ENCODE measurements around the gene PSTK.

The PSTK gene

DNA sequence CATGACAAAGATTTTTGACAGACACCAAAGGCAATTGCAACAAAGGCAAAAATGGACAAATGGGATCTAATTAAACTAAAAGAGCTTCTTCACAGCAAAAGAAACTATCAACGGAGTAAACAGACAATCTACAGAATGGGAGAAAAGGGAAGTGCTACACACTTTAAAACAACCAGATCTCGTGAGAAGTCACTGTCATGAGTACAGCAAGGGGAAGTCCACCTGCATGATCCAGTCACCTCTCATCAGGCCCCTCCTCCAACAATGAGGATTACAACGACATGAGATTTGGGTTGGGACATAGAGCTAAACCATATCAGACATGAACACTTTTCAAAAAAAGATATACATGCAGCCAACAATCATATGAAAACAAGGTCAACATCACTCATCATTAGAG lies 11.5 kb upstream of the PSTK start:
- no peaks in the 10 kb centered on the region for H3K4me1 ChIP-seq (ENCODE audit: control insufficient read depth, insufficient read depth, low read length)

DNA sequence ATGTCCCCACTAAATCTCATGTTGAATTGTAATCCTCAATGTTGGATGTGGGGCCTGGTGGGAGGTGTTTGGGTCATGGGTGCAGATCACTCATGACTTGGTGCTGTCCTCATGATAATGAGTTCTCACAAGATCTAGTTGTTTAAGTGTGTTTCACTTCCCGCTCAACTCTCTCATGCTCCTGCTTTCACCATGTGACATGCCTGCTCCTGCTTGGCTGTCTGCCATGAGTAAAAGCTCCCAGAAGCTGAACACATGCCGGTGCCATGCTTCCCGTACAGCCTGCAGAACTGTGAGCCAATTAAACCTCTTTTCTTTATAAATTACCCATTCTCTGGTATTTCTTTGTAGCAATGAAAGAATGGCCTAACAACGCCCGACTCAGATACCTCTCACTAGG lies 6.2 kb upstream of the PSTK start:
- H3K9ac ChIP-seq (ENCODE audit: low read length) = no peak overlapping the region

More for the DNA sequence above, 11.5 kb upstream of the PSTK start:
- no peak overlapping the region for H3K4me3 ChIP-seq (ENCODE audit: low read length)
- H3K36me3 ChIP-seq (ENCODE audit: control insufficient read depth, insufficient read depth, low read length) = no peaks in the 10 kb centered on the region
- H3K27ac ChIP-seq (ENCODE audit: low read depth, low read length) = no peak overlapping the region
- H3K27me3 ChIP-seq (ENCODE audit: control insufficient read depth, insufficient read depth, low read length) = no peaks in the 10 kb centered on the region
- no peak overlapping the region for H3K9ac ChIP-seq (ENCODE audit: low read length)

DNA sequence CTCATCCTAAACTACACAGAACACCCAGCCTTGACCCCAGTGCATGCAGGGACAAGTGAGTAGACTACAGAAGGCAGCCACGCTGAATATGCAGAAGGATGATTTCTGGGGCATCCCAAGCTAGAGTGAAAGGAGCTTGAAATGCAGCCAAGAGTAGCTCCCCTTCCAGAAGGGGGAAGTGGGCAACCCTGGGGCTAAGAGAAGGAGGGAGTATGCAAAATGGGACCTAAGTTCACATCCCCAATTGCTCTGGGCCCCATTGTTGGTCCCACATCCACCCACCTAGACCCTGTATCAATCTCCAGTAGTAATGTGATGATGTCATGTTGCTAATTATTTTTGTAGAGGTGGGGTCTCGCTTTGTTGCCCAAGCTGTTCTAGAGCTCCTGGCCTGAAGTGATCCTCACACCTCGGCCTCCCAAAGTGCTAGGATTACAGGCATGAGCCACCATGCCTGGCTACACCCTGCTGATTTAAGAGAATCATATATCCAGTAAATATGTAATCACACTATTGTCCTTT lies 5.6 kb upstream of the PSTK start:
- Histone ChIP-seq H3K4me1 (ENCODE audit: control insufficient read depth, insufficient read depth, low read length) (peaks cover under 1% of the 10 kb centered on the region), H3K27ac (ENCODE audit: low read depth, low read length) (no peak overlapping the region), H3K4me3 (ENCODE audit: low read length) (no peak overlapping the region), H3K9ac (ENCODE audit: low read length) (no peak overlapping the region), H3K36me3 (ENCODE audit: control insufficient read depth, insufficient read depth, low read length) (no peaks in the 10 kb centered on the region), H3K27me3 (ENCODE audit: control insufficient read depth, insufficient read depth, low read length) (no peaks in the 10 kb centered on the region)

More for the DNA sequence above, 6.2 kb upstream of the PSTK start:
- H3K27ac ChIP-seq (ENCODE audit: low read depth, low read length) = no peak overlapping the region
- no peaks in the 10 kb centered on the region for H3K27me3 ChIP-seq (ENCODE audit: control insufficient read depth, insufficient read depth, low read length)
- H3K36me3 ChIP-seq (ENCODE audit: control insufficient read depth, insufficient read depth, low read length) = no peaks in the 10 kb centered on the region
- no peaks in the 10 kb centered on the region for H3K4me1 ChIP-seq (ENCODE audit: control insufficient read depth, insufficient read depth, low read length)
- H3K4me3 ChIP-seq (ENCODE audit: low read length) = no peak overlapping the region

DNA sequence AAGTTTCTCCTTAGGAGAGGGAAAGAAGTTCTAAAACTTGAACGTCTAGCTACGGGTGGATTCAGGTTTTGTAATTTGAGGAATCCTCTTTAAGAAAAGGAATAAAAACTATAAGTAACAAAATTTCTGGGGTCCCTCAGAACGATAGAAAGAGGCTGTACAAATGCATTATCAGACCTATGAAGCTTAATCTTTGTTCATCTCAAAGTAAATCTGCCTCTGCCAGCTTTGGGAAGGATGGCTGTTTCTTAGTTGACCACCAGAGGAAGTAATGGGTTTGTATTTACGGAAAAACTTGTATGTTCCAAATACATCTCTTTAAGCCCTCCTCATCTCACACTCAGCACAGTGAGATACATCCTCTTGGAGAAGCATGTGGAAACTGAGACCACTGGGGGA lies 864 bp downstream of the PSTK start:
- H3K27ac ChIP-seq (ENCODE audit: low read depth, low read length) = no peak overlapping the region

DNA sequence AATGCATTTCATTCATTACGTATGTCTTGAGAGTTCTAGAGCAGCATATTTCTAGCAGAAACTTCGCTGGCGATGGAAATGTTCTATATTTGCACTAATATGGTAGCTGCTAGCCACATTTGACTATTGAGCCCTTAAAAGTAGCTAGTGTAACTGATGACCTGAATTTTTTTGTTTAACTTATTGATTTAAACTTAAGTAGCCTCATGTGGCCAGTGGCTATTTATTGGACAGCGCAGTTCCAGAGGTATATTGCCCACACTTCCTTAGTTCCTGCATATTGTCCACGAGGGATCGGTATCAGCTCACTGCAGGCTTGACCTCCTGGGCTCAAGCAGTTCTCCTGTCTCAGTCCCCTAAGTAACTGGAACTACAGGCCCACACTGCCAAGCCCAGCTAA lies 3.7 kb downstream of the PSTK start:
- no peak overlapping the region for H3K9ac ChIP-seq (ENCODE audit: low read length)
- H3K36me3 ChIP-seq (ENCODE audit: control insufficient read depth, insufficient read depth, low read length) = no peaks in the 10 kb centered on the region
- peaks cover 4% of the 10 kb centered on the region for H3K4me1 ChIP-seq (ENCODE audit: control insufficient read depth, insufficient read depth, low read length)
- no peak overlapping the region for H3K27ac ChIP-seq (ENCODE audit: low read depth, low read length)
- H3K4me3 ChIP-seq (ENCODE audit: low read length) = no peak overlapping the region
- no peaks in the 10 kb centered on the region for H3K27me3 ChIP-seq (ENCODE audit: control insufficient read depth, insufficient read depth, low read length)

More for the DNA sequence above, 864 bp downstream of the PSTK start:
- Histone ChIP-seq H3K4me3 (ENCODE audit: low read length) (peak overlapping the region; percentile 77), H3K9ac (ENCODE audit: low read length) (no peak overlapping the region), H3K36me3 (ENCODE audit: control insufficient read depth, insufficient read depth, low read length) (no peaks in the 10 kb centered on the region), H3K4me1 (ENCODE audit: control insufficient read depth, insufficient read depth, low read length) (peaks cover 4% of the 10 kb centered on the region), H3K27me3 (ENCODE audit: control insufficient read depth, insufficient read depth, low read length) (no peaks in the 10 kb centered on the region)

DNA sequence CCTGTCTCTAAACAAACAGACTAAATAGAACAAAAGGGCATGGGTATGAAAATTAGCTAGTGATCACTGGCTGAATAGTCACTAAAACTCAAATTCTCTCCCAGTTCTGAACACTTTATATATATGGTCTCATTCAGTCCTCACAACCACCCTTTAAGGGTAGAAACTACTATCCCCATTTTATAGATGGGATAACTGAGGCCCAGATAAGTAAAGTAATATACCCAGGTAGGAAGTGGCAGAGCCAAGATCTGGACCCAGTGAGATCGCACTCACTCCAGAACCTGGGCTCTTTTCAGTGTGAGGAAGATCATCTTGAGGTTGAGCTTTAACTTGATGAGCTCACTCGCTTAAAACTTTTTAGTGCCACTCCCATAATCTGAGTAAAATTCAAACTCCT lies 4.5 kb downstream of the PSTK start:
- no peaks in the 10 kb centered on the region for H3K27me3 ChIP-seq (ENCODE audit: control insufficient read depth, insufficient read depth, low read length)

DNA sequence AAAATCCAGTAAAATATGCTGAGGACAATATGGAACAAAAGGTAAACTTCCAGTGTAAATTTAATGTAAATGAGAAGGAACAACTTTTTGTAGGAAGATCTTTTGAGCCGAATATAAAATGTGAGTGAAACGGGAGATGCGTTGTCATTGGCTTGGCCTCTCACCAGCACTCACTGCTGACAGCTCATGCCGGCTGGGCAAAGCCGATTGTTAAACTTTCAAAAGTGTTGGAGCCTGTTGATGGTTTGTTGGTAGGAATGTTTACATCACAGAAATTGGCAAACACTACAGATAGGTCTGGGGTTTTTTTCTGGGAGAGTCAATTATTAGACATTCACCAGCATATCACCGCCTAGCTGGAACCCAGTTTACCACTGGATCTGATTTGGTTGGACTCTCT lies 6.1 kb downstream of the PSTK start:
- Histone ChIP-seq H3K9ac (ENCODE audit: low read length) (no peak overlapping the region), H3K27me3 (ENCODE audit: control insufficient read depth, insufficient read depth, low read length) (no peaks in the 10 kb centered on the region), H3K36me3 (ENCODE audit: control insufficient read depth, insufficient read depth, low read length) (no peaks in the 10 kb centered on the region), H3K27ac (ENCODE audit: low read depth, low read length) (no peak overlapping the region), H3K4me3 (ENCODE audit: low read length) (no peak overlapping the region), H3K4me1 (ENCODE audit: control insufficient read depth, insufficient read depth, low read length) (no peaks in the 10 kb centered on the region)

More for the DNA sequence above, 4.5 kb downstream of the PSTK start:
- H3K4me3 ChIP-seq (ENCODE audit: low read length) = no peak overlapping the region
- no peak overlapping the region for H3K27ac ChIP-seq (ENCODE audit: low read depth, low read length)
- peaks cover 3% of the 10 kb centered on the region for H3K4me1 ChIP-seq (ENCODE audit: control insufficient read depth, insufficient read depth, low read length)
- H3K9ac ChIP-seq (ENCODE audit: low read length) = no peak overlapping the region
- no peaks in the 10 kb centered on the region for H3K36me3 ChIP-seq (ENCODE audit: control insufficient read depth, insufficient read depth, low read length)

DNA sequence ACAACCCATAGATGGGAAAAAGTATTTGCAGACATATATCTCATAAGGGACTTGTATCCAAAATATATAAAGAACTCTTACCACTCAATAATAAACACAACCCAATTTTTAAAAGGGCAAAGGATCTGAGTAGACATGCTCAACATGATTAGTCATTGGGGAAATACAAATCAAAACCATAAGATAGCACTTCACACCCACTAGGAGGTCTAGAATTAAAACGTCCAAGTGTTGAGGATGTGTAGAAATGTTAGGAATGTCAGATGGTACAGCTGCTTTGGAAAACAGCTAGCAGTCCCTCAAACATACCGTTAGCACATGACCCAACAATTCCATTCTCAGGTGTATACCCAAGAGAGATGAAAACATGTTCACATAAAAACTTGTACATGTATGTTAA lies 8.3 kb downstream of the PSTK start:
- Histone ChIP-seq H3K9ac (ENCODE audit: low read length) (no peak overlapping the region), H3K27me3 (ENCODE audit: control insufficient read depth, insufficient read depth, low read length) (no peaks in the 10 kb centered on the region), H3K4me3 (ENCODE audit: low read length) (no peak overlapping the region), H3K27ac (ENCODE audit: low read depth, low read length) (no peak overlapping the region), H3K36me3 (ENCODE audit: control insufficient read depth, insufficient read depth, low read length) (no peaks in the 10 kb centered on the region), H3K4me1 (ENCODE audit: control insufficient read depth, insufficient read depth, low read length) (no peaks in the 10 kb centered on the region)

DNA sequence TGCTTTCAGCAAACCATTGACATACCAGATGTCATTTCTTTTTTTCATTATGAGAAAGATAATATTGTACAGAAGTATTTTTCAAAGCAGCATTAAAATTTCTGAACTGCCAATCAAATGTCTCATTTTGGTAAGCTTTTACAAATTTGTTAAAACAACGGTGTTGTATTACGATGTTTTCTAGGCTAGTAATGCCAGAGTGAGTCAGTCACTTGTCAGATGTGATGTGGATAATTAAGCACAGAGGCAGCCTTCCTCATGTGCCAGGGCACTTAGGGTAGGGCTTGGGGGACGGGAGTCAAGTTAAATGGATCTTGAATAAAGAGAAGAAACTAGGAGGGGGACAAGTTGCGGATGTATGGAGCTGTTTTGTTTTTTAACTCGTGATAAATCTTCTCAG lies 10.1 kb downstream of the PSTK start:
- Histone ChIP-seq H3K9ac (ENCODE audit: low read length) (no peak overlapping the region), H3K27ac (ENCODE audit: low read depth, low read length) (no peak overlapping the region), H3K4me3 (ENCODE audit: low read length) (no peak overlapping the region), H3K36me3 (ENCODE audit: control insufficient read depth, insufficient read depth, low read length) (peaks cover 13% of the 10 kb centered on the region), H3K4me1 (ENCODE audit: control insufficient read depth, insufficient read depth, low read length) (no peaks in the 10 kb centered on the region), H3K27me3 (ENCODE audit: control insufficient read depth, insufficient read depth, low read length) (no peaks in the 10 kb centered on the region)

DNA sequence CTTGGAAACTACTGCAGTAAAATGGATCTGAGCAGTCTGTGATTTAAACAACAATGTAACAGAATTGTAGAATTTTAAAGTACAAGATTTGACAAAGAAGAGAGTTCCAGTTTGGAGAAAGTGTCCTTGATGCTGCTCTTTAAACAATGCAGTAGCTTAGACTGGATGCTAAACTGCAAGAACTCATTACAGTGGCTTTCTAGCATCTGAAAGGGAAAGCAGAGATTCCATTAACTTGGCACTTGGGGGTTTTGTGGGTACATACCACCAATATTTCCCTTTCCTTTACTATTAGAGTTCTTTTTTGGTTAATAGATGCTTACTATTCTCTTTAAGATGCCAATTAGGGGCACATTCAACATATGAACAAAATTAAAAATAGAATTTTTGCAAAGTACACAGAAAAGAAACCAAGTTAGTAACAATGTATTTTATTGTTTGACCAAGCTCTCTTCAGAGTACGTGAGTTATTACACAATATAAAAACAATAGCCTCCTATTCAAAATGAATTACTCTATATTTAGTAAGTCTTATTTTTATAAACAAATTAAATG lies 11.9 kb downstream of the PSTK start:
- Histone ChIP-seq H3K27ac (ENCODE audit: low read depth, low read length) (no peak overlapping the region), H3K9ac (ENCODE audit: low read length) (no peak overlapping the region), H3K36me3 (ENCODE audit: control insufficient read depth, insufficient read depth, low read length) (peaks cover 19% of the 10 kb centered on the region)

DNA sequence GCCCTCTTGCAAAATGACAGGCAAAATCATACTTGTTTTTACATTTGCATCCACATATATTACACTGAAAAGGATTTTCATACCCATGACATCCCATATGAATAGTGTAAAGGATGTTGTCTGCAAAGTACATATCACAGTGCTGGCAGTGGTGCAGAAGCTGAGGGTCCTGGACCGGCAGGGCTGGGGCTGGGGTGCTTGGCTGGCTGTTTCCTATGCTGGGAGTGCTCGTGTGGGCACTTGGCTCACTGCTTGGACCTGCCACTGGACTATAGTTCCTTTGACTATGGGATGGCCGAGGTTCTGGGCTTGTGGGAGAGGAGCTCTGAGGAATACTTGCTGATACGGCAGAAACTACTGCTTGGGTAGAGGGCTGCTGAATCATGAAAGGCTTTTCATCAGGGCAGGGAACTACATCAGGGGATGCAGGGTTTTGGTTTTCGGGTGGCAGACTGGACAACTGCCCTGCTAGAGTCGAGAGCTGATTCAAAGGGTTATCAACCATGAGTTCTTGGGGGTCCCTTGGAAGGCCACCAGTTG lies 13.7 kb downstream of the PSTK start:
- Histone ChIP-seq H3K27me3 (ENCODE audit: control insufficient read depth, insufficient read depth, low read length) (no peaks in the 10 kb centered on the region), H3K4me3 (ENCODE audit: low read length) (no peak overlapping the region), H3K27ac (ENCODE audit: low read depth, low read length) (no peak overlapping the region), H3K36me3 (ENCODE audit: control insufficient read depth, insufficient read depth, low read length) (peaks cover 19% of the 10 kb centered on the region), H3K4me1 (ENCODE audit: control insufficient read depth, insufficient read depth, low read length) (no peaks in the 10 kb centered on the region), H3K9ac (ENCODE audit: low read length) (no peak overlapping the region)

More for the DNA sequence above, 11.9 kb downstream of the PSTK start:
- H3K4me3 ChIP-seq (ENCODE audit: low read length) = no peak overlapping the region
- no peaks in the 10 kb centered on the region for H3K27me3 ChIP-seq (ENCODE audit: control insufficient read depth, insufficient read depth, low read length)
- no peaks in the 10 kb centered on the region for H3K4me1 ChIP-seq (ENCODE audit: control insufficient read depth, insufficient read depth, low read length)

DNA sequence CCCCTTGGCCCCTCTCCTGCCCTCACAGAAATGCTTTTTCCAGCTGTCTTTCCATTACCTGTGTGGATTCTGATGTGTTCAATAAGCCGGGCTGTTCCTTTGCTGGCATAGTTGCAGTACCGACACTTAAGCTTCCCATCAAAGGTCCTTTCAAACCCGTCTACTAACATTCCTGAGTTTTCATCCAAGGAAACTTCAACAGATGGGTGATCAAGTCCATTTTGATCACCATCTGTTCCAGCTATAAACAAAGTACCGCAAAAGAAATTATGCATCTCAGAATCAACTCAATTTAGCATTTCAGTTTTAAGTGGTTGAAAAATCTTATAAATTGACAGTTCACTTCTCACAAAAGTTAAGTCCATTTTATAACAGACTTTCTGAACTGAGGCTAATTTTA lies 15.7 kb downstream of the PSTK start:
- H3K4me3 ChIP-seq (ENCODE audit: low read length) = no peak overlapping the region
- peaks cover 6% of the 10 kb centered on the region for H3K4me1 ChIP-seq (ENCODE audit: control insufficient read depth, insufficient read depth, low read length)
- H3K36me3 ChIP-seq (ENCODE audit: control insufficient read depth, insufficient read depth, low read length) = peaks cover 19% of the 10 kb centered on the region
- no peaks in the 10 kb centered on the region for H3K27me3 ChIP-seq (ENCODE audit: control insufficient read depth, insufficient read depth, low read length)
- no peak overlapping the region for H3K9ac ChIP-seq (ENCODE audit: low read length)
- no peak overlapping the region for H3K27ac ChIP-seq (ENCODE audit: low read depth, low read length)

DNA sequence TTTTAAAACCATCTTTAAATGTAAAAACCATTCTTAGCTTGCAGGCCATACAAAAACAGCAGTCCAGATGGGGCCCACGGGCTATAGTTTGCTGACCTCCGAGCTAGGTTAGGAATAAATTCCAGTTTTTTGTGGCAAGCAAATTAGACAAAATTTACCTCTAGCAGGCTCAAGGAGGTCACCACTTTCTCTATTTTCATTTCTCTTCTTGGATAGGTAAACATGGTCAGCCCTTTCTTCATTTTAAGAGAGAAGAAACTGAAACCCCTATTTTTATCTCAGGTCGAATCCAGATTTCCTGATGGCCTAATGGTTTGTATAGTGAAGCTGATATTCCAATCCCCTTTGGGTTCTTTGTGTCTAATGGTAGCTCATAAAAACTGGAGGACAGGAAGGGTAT lies 17.7 kb downstream of the PSTK start:
- Histone ChIP-seq H3K4me1 (ENCODE audit: control insufficient read depth, insufficient read depth, low read length) (peaks cover 6% of the 10 kb centered on the region), H3K36me3 (ENCODE audit: control insufficient read depth, insufficient read depth, low read length) (peaks cover 19% of the 10 kb centered on the region), H3K27ac (ENCODE audit: low read depth, low read length) (no peak overlapping the region), H3K27me3 (ENCODE audit: control insufficient read depth, insufficient read depth, low read length) (no peaks in the 10 kb centered on the region), H3K4me3 (ENCODE audit: low read length) (no peak overlapping the region), H3K9ac (ENCODE audit: low read length) (no peak overlapping the region)
